ENCODE results near the gene NIPSNAP2. TPM values are rescaled to one million over a fixed set of nuclear protein-coding genes. Genes with fewer than 3 reads are reported as not detected.
"Not testable (repeated sequence)": the region's sequence is repeated elsewhere in the genome, so short reads cannot be mapped to it uniquely, and the experiment has no call there.

NIPSNAP2 gene
- total RNA-seq, 1 donor from 2014 or later = 334 TPM

GRCh38 chr7:56031556-56031955 is 67.2 kb downstream of the NIPSNAP2 start:
- ATAC-seq (ENCODE audit: poor library complexity); intact Hi-C loops (cut with DNase I); DNase-seq: not testable (repeated sequence)

- DNase-seq; intact Hi-C loops (cut with DNase I); ATAC-seq (ENCODE audit: poor library complexity): not testable (repeated sequence)
Observed at GRCh38 chr7:56032578-56032977, 68.2 kb downstream of the NIPSNAP2 start.

GRCh38 chr7:56033671-56034432 is 69.5 kb downstream of the NIPSNAP2 start:
- ATAC-seq (ENCODE audit: poor library complexity) = peak; percentile 89
- peak; percentile 68 for DNase-seq
- intact Hi-C loops (cut with DNase I) = no loop called here

GRCh38 chr7:56040730-56041129 is 76.3 kb downstream of the NIPSNAP2 start:
- ATAC-seq (ENCODE audit: poor library complexity) = no peak
- no peak for DNase-seq
- intact Hi-C loops (cut with DNase I) = no loop called here

- DNase-seq; intact Hi-C loops (cut with DNase I); ATAC-seq (ENCODE audit: poor library complexity): not testable (repeated sequence)
Observed at GRCh38 chr7:56045758-56046157, 81.4 kb downstream of the NIPSNAP2 start.

- DNase-seq = no peak
- intact Hi-C loops (cut with DNase I) = no loop called here
- no peak for ATAC-seq (ENCODE audit: poor library complexity)
Observed at GRCh38 chr7:56046721-56047445, 82.5 kb downstream of the NIPSNAP2 start.

GRCh38 chr7:56047446-56048116 is 83.2 kb downstream of the NIPSNAP2 start:
- ATAC-seq (ENCODE audit: poor library complexity); intact Hi-C loops (cut with DNase I); DNase-seq: not testable (repeated sequence)

- ATAC-seq (ENCODE audit: poor library complexity) = no peak
- intact Hi-C loops (cut with DNase I) = no loop called here
- DNase-seq = no peak
Observed at GRCh38 chr7:56048245-56048644, 83.9 kb downstream of the NIPSNAP2 start.

- ATAC-seq (ENCODE audit: poor library complexity); DNase-seq; intact Hi-C loops (cut with DNase I): not testable (repeated sequence)
Observed at GRCh38 chr7:56048763-56049162, 84.4 kb downstream of the NIPSNAP2 start.

Other genes starting within 250 kb of the NIPSNAP2 start
- not detected for gene SEPTIN14, start 101.8 kb upstream of the NIPSNAP2 start, total RNA-seq
- gene ZNF713, start 77.1 kb upstream of the NIPSNAP2 start, total RNA-seq = 2.6 TPM
- 21.0 TPM for gene MRPS17, start 12.7 kb upstream of the NIPSNAP2 start, total RNA-seq
- 12.0 TPM for gene PSPH, start 86.9 kb downstream of the NIPSNAP2 start, total RNA-seq
- gene CCT6A, start 87.2 kb downstream of the NIPSNAP2 start, total RNA-seq = 67.2 TPM
- gene SUMF2, start 99.7 kb downstream of the NIPSNAP2 start, total RNA-seq = 28.4 TPM
- 31.3 TPM for gene PHKG1, start 128.4 kb downstream of the NIPSNAP2 start, total RNA-seq
- gene CHCHD2, start 141.9 kb downstream of the NIPSNAP2 start, total RNA-seq = 474 TPM
- gene NUPR2, start 151.8 kb downstream of the NIPSNAP2 start, total RNA-seq = not detected

Measured in Right ventricle myocardium superior (tissue), 1 donor.